SK-N-MC (cell line): Measurements from ENCODE around the gene TRAPPC14.

ENCODE experiments used
- EZH2 ChIP-seq: fragments of 200-600 bp; sonication (generic); IDR thresholded peaks from one replicate; pipeline ENCODE4 v1.6.1; 2017; ENCODE audit warnings: antibody characterized with exemption
- FOXP2 ChIP-seq: optimal IDR thresholded peaks from 2 replicates; pipeline ENCODE3; 2011; ENCODE audit warnings: mild to moderate bottlenecking, moderate library complexity; ENCODE audit not compliant: insufficient read depth; ENCODE audit errors: extremely low read length, control extremely low read depth
- POLR2AphosphoS5 ChIP-seq: IDR thresholded peaks from 2 replicates; pipeline ENCODE4 v1.6.1; 2012; ENCODE audit warnings: mild to moderate bottlenecking, low read depth, low read length, borderline replicate concordance

DNA sequence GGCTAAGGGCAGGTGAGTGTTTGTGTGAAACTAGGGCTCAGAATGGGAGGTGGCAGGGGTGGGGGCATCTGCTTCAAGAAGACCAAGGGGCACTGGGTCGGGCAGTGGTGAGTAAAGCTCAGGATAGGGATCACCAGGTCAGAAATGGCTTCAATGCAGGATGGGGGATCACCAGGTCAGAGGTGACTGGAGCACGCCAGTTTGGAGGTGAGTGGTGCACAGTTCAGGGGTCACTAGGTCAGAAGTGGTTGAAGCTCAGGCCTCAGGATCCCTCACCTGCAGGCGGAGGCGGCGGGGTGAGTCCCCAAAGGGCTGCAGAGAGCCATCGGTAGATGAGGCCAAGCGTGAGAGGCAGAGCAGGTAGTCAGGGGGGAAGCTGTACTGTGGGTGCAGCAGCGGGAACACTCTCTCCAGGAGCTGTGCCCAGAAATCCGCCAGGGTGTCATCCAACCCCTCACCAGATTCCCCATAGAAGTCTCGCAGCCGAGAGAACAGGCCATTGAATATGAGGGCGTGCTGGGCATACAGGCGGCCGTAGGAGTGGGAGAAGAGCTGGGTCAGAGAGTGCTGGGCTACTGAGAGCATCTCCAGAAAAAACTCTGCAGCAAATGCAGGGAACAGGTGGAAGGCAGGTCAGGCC, 16.9 kb upstream of the TRAPPC14 start:
- no peak for TF ChIP-seq EZH2
- no peak for TF ChIP-seq POLR2AphosphoS5
- no peak for TF ChIP-seq FOXP2
